H9 (cell line): Measurements from ENCODE around the gene TAAR9. TPM values are rescaled to one million over a fixed set of nuclear protein-coding genes. Genes with fewer than 3 reads are reported as not detected.
"Not testable (repeated sequence)": the region's sequence is repeated elsewhere in the genome, so short reads cannot be mapped to it uniquely, and the experiment has no call there.

ENCODE experiments used
- DNase-seq: peaks from one replicate; pipeline ENCODE4 v3.0.0-alpha.2; 2017
- H2AFZ ChIP-seq: one replicate; pipeline ENCODE4 v1.6.1; 2013; ENCODE audit warnings: mild to moderate bottlenecking, low read length, control low read depth, moderate library complexity
- H2AK5ac ChIP-seq: 2 replicates; pipeline ENCODE4 v1.6.1; 2013; ENCODE audit warnings: low read length, control low read depth, mixed read lengths; ENCODE audit not compliant: insufficient read length
- H2BK120ac ChIP-seq: one replicate; pipeline ENCODE4 v1.6.1; 2013; ENCODE audit warnings: low read depth, mild to moderate bottlenecking, low read length, control low read depth, inconsistent platforms; ENCODE audit not compliant: poor library complexity, severe bottlenecking
- H2BK12ac ChIP-seq: 2 replicates; pipeline ENCODE4 v1.6.1; 2013; ENCODE audit warnings: low read length, control low read depth, mixed read lengths, low read depth; ENCODE audit not compliant: insufficient read length
- H2BK15ac ChIP-seq: 2 replicates; pipeline ENCODE4 v1.6.1; 2013; ENCODE audit warnings: low read depth, low read length, control low read depth
- H2BK20ac ChIP-seq: one replicate; pipeline ENCODE4 v1.6.1; 2013; ENCODE audit warnings: low read depth, mild to moderate bottlenecking, low read length, control low read depth, inconsistent platforms; ENCODE audit not compliant: poor library complexity, severe bottlenecking
- H2BK5ac ChIP-seq: 2 replicates; pipeline ENCODE4 v1.6.1; 2013; ENCODE audit warnings: low read length, control low read depth, mixed read lengths; ENCODE audit not compliant: insufficient read length
- H3K14ac ChIP-seq: 2 replicates; pipeline ENCODE4 v1.6.1; 2013; ENCODE audit warnings: low read length, control low read depth; ENCODE audit not compliant: insufficient read depth
- H3K18ac ChIP-seq: 2 replicates; pipeline ENCODE4 v1.6.1; 2013; ENCODE audit warnings: low read depth, mild to moderate bottlenecking, mixed read lengths, low read length, control low read depth; ENCODE audit not compliant: insufficient read length
- H3K23ac ChIP-seq: 2 replicates; pipeline ENCODE4 v1.6.1; 2013; ENCODE audit warnings: low read length, control low read depth, mixed read lengths, low read depth; ENCODE audit not compliant: insufficient read length
- H3K23me2 ChIP-seq: 2 replicates; pipeline ENCODE4 v1.6.1; 2013; ENCODE audit warnings: low read depth, mild to moderate bottlenecking, mixed read lengths, low read length, control low read depth; ENCODE audit not compliant: insufficient read length, poor library complexity, severe bottlenecking
- H3K27ac ChIP-seq: 2 replicates; pipeline ENCODE4 v1.5.1; 2013; ENCODE audit warnings: low read length, control low read depth, mixed read lengths, low read depth; ENCODE audit not compliant: insufficient read length
- H3K27me3 ChIP-seq: 2 replicates; pipeline ENCODE4 v1.6.1; 2013; ENCODE audit warnings: low read length, control low read depth, inconsistent platforms; ENCODE audit not compliant: insufficient read depth
- H3K4ac ChIP-seq: 2 replicates; pipeline ENCODE4 v1.6.1; 2013; ENCODE audit warnings: low read depth, mild to moderate bottlenecking, control low read depth, inconsistent platforms, low read length, moderate library complexity
- H3K4me1 ChIP-seq: 2 replicates; pipeline ENCODE4 v1.6.1; 2013; ENCODE audit warnings: low read length, control low read depth, inconsistent platforms; ENCODE audit not compliant: insufficient read depth
- H3K4me2 ChIP-seq: 2 replicates; pipeline ENCODE4 v1.6.1; 2013; ENCODE audit warnings: low read length, control low read depth, mixed read lengths; ENCODE audit not compliant: insufficient read length, insufficient read depth
- H3K56ac ChIP-seq: 2 replicates; pipeline ENCODE4 v1.6.1; 2013; ENCODE audit warnings: low read depth, mild to moderate bottlenecking, mixed read lengths, low read length, control low read depth; ENCODE audit not compliant: insufficient read length
- H3K79me1 ChIP-seq: 2 replicates; pipeline ENCODE4 v1.6.1; 2013; ENCODE audit warnings: low read depth, mild to moderate bottlenecking, moderate library complexity, low read length, control low read depth, inconsistent platforms; ENCODE audit not compliant: insufficient read depth, poor library complexity, severe bottlenecking
- H3K79me2 ChIP-seq: 2 replicates; pipeline ENCODE4 v1.6.1; 2013; ENCODE audit warnings: low read length, control low read depth, inconsistent platforms; ENCODE audit not compliant: insufficient read depth
- H3K9ac ChIP-seq: 2 replicates; pipeline ENCODE4 v1.6.1; 2013; ENCODE audit warnings: low read length, control low read depth, mixed read lengths; ENCODE audit not compliant: insufficient read length; ENCODE audit errors: extremely low read depth
- H3K9me3 ChIP-seq: one replicate; pipeline ENCODE4 v1.6.1; 2013; ENCODE audit warnings: low read depth, low read length, inconsistent platforms; ENCODE audit not compliant: control insufficient read depth
- H3T11ph ChIP-seq: one replicate; pipeline ENCODE4 v1.6.1; 2013; ENCODE audit warnings: mild to moderate bottlenecking, low read length, control low read depth, inconsistent platforms
- H4K20me1 ChIP-seq: one replicate; pipeline ENCODE4 v1.6.1; 2013; ENCODE audit not compliant: control insufficient read depth, insufficient read length, insufficient read depth
- H4K5ac ChIP-seq: 2 replicates; pipeline ENCODE4 v1.6.1; 2013; ENCODE audit warnings: low read depth, mild to moderate bottlenecking, mixed read lengths, low read length, control low read depth; ENCODE audit not compliant: insufficient read length
- H4K8ac ChIP-seq: replicated peaks from 2 replicates; pipeline ENCODE4 v1.6.1; 2013; ENCODE audit warnings: low read length, control low read depth, mixed read lengths, low read depth; ENCODE audit not compliant: insufficient read length
- H4K91ac ChIP-seq: 2 replicates; pipeline ENCODE4 v1.6.1; 2013; ENCODE audit warnings: low read depth, mild to moderate bottlenecking, moderate library complexity, mixed read lengths, low read length, control low read depth; ENCODE audit not compliant: insufficient read length
- H3K27ac Mint-ChIP-seq, 3 experiments: 2 replicates in 2 of 3; 3 replicates in 1 of 3; pipeline ENCODE4 v1.8.0; 2020 to 2021; ENCODE audit warnings: mixed read lengths in 3 of 3, mild to moderate bottlenecking in 1 of 3, moderate library complexity in 1 of 3
- H3K27me3 Mint-ChIP-seq: 2 replicates; pipeline ENCODE4 v1.8.0; 2021; ENCODE audit warnings: low read depth, mild to moderate bottlenecking, moderate library complexity, mixed read lengths
- H3K36me3 Mint-ChIP-seq, 3 experiments: 2 replicates in 2 of 3; 3 replicates in 1 of 3; pipeline ENCODE4 v1.8.0; 2020 to 2021; ENCODE audit warnings: low read depth in 3 of 3, mixed read lengths in 3 of 3; ENCODE audit not compliant: insufficient read depth in 1 of 3
- H3K4me1 Mint-ChIP-seq, 2 experiments: 2 replicates each; pipeline ENCODE4 v1.8.0; 2020; ENCODE audit warnings: mixed read lengths in 2 of 2
- H3K4me3 Mint-ChIP-seq, 2 experiments: 2 replicates in 1 of 2; 3 replicates in 1 of 2; pipeline ENCODE4 v1.8.0; 2020 to 2021; ENCODE audit warnings: mild to moderate bottlenecking in 2 of 2, mixed read lengths in 2 of 2, moderate library complexity in 1 of 2
- H3K9me3 Mint-ChIP-seq, 2 experiments: 2 replicates in 1 of 2; 3 replicates in 1 of 2; pipeline ENCODE4 v1.8.0; 2020; ENCODE audit warnings: mild to moderate bottlenecking in 2 of 2, mixed read lengths in 2 of 2, moderate library complexity in 1 of 2
- WGBS: extraction: QIAGEN DNeasy Blood & Tissue Kit; methylation state at CpG from one replicate; pipeline ENCODE4 v1.1.7; 2013; ENCODE audit warnings: missing lambda C conversion rate, low lambda C conversion rate, mixed read lengths; ENCODE audit not compliant: insufficient read length; ENCODE audit errors: extremely low coverage; 5-methylcytosine and 5-hydroxymethylcytosine counted together
- total RNA-seq: library from RNA; stranded (reverse); gene quantifications from 2 replicates; pipeline ENCODE4 v1.2.1, GENCODE V29; 2021
- TF ChIP-seq, protein P1 (sequence below): fragments of 200-600 bp; sonication (generic); conservative IDR thresholded peaks from 3 replicates; pipeline ENCODE4 v1.8.0; 2021; ENCODE audit warnings: antibody characterized with exemption, mild to moderate bottlenecking

TAAR9 gene
- total RNA-seq, 1 experiment from 2014 or later = not detected

DNA sequence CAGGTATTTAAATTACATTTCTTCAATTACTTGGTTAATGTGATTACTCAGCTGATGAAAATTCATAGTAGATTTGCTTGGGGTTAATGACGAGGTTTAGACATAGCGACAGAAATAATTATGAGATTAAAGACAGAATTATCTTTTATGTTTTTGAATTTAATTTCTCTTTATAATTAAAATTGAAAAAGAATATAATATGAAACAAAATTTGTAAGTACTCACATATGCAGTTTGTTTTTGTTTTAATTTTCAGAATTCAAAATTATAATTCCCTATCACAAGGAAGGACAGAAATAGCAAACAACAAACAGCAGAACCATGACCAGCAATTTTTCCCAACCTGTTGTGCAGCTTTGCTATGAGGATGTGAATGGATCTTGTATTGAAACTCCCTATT is 14.3 kb downstream of the TAAR9 start, which contains the start of gene TAAR8:
Gene TAAR8, plus strand, starts transcription at position 301 of the 400 bp plus-strand sequence. Its CDS starts 21 bp downstream, at position 322.
- Histone ChIP-seq H3K14ac (no peak within 1 kb of the TSS), H3K18ac (no peak within 1 kb of the TSS), H4K8ac (no peak within 1 kb of the TSS), H4K5ac (no peak within 1 kb of the TSS), H3K23me2 (no peaks in the 10 kb centered on the region), H3K4me1 (peaks cover 9% of the 10 kb centered on the region; the same call in 1 of the 2 replicates), H3T11ph (no peak within 1 kb of the TSS), H3K9me3 (no peaks in the 10 kb centered on the region), H3K4ac (no peak within 1 kb of the TSS), H4K20me1 (no peaks in the 10 kb centered on the region), H3K4me2 (no peak within 1 kb of the TSS), H2BK5ac (no peak within 1 kb of the TSS), H4K91ac (no peak within 1 kb of the TSS), H3K79me1 (no peaks in the 10 kb centered on the region), H2BK120ac (no peak within 1 kb of the TSS), H2BK20ac (no peak within 1 kb of the TSS), H3K27ac (no peak within 1 kb of the TSS), H3K23ac (no peak within 1 kb of the TSS), H3K56ac (no peak within 1 kb of the TSS), H3K9ac (no peak within 1 kb of the TSS), H2AK5ac (no peak within 1 kb of the TSS), H2AFZ (no peak within 1 kb of the TSS), H3K79me2 (no peaks in the 10 kb centered on the region), H2BK15ac (no peak within 1 kb of the TSS), H2BK12ac (no peak within 1 kb of the TSS), H3K27me3 (no peaks in the 10 kb centered on the region)
- Mint-ChIP-seq H3K9me3 (no peaks in the 10 kb centered on the region), H3K27me3 (no peaks in the 10 kb centered on the region), H3K27ac (no peak within 1 kb of the TSS; a peak in 1 of 7 replicates), H3K4me3 (no peak within 1 kb of the TSS), H3K4me1 (peaks cover 21 to 25% of the 10 kb centered on the region in 2 experiments), H3K36me3 (no peaks in the 10 kb centered on the region)
- TF ChIP-seq, protein P1, sequence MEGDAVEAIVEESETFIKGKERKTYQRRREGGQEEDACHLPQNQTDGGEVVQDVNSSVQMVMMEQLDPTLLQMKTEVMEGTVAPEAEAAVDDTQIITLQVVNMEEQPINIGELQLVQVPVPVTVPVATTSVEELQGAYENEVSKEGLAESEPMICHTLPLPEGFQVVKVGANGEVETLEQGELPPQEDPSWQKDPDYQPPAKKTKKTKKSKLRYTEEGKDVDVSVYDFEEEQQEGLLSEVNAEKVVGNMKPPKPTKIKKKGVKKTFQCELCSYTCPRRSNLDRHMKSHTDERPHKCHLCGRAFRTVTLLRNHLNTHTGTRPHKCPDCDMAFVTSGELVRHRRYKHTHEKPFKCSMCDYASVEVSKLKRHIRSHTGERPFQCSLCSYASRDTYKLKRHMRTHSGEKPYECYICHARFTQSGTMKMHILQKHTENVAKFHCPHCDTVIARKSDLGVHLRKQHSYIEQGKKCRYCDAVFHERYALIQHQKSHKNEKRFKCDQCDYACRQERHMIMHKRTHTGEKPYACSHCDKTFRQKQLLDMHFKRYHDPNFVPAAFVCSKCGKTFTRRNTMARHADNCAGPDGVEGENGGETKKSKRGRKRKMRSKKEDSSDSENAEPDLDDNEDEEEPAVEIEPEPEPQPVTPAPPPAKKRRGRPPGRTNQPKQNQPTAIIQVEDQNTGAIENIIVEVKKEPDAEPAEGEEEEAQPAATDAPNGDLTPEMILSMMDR = no peak
- no peak for DNase-seq
- no CpG with 5 or more reads among the region's 2 CpGs for WGBS

DNA sequence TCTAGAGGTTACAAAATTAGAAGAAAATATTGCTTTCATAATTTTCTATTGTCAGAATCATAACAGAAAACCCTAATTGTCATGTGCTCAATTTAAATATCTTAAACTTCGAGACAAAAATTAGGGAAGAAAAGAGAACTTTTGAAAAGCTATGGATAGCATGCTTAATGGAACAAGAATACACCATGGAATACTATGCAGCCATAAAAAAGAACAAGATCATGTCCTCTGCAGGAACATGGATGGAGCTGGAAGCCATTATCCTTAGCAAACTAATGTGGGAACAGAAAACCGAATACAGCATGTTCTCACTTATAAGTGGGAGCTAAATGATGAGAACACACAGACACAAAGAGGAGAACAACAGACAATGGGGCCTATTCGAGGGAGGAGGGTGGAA is 22.0 kb downstream of the TAAR9 start:
- H3K56ac ChIP-seq = not testable (repeated sequence)
- WGBS = no CpG with 5 or more reads among the region's 3 CpGs

More for the DNA sequence above, 22.0 kb downstream of the TAAR9 start:
- H3K79me2 ChIP-seq, H3K27ac ChIP-seq, H3K18ac ChIP-seq, H3K27me3 Mint-ChIP-seq, H3K14ac ChIP-seq, H4K91ac ChIP-seq, H2BK20ac ChIP-seq, H3K9me3 Mint-ChIP-seq, DNase-seq, H3K27me3 ChIP-seq, H3K4ac ChIP-seq, H2AK5ac ChIP-seq, H3K36me3 Mint-ChIP-seq, H3T11ph ChIP-seq, H2BK5ac ChIP-seq, H3K4me2 ChIP-seq, H3K4me1 Mint-ChIP-seq, H3K79me1 ChIP-seq, H2AFZ ChIP-seq, H4K20me1 ChIP-seq, H2BK120ac ChIP-seq, H3K4me1 ChIP-seq, H3K23me2 ChIP-seq, H4K5ac ChIP-seq, H3K9me3 ChIP-seq, H2BK12ac ChIP-seq, H3K27ac Mint-ChIP-seq, H4K8ac ChIP-seq, H2BK15ac ChIP-seq, H3K4me3 Mint-ChIP-seq, H3K9ac ChIP-seq, H3K23ac ChIP-seq: not testable (repeated sequence)
